Ascending aorta (tissue), 2 donors: ENCODE measurements around the gene UQCRHL. TPM values are rescaled to one million over a fixed set of nuclear protein-coding genes. Genes with fewer than 3 reads are reported as not detected.

ENCODE experiments used
- DNase-seq, 2 donors: peaks; one replicate each; pipeline ENCODE4 v3.0.0-alpha.2; 2019; ENCODE audit warnings: low spot score in 2 of 2
- H3K27ac ChIP-seq, 2 donors: fragments of 200-600 bp; sonication (generic); one replicate each; pipeline ENCODE4 v1.5.1; 2016 to 2017; ENCODE audit warnings: mild to moderate bottlenecking in 1 of 2
- H3K27me3 ChIP-seq: fragments of 200-600 bp; sonication (generic); one replicate; pipeline ENCODE4 v1.5.1; 2017
- H3K36me3 ChIP-seq, 2 donors: fragments of 200-600 bp; sonication (generic); one replicate each; pipeline ENCODE4 v1.5.1; 2016
- H3K4me1 ChIP-seq, 2 donors: fragments of 200-600 bp; sonication (generic); one replicate each; pipeline ENCODE4 v1.5.1; 2016 to 2017; ENCODE audit warnings: mild to moderate bottlenecking in 1 of 2
- H3K4me3 ChIP-seq, 2 donors: fragments of 200-600 bp; sonication (generic); one replicate each; pipeline ENCODE4 v1.5.1; 2016 to 2017; ENCODE audit warnings: mild to moderate bottlenecking in 1 of 2
- H3K9me3 ChIP-seq, 2 donors: fragments of 200-600 bp; sonication (generic); one replicate each; pipeline ENCODE4 v1.5.1; 2016
- intact Hi-C: fragments of 100-400 bp; cut with DNase I; formaldehyde crosslinking; loops from one replicate; pipeline ENCODE4 v1.15.1; 2023
- total RNA-seq: library from RNA; depleted of rRNA; stranded (reverse); fragments of >200 nt; gene quantifications from one replicate; pipeline ENCODE4 v1.1.0, GENCODE V29; 2016
- TF ChIP-seq, protein P1 (sequence below), 3 experiments: fragments of 200-600 bp in 2 of 3; fragments of 450-650 bp in 1 of 3; sonication (generic) in 2 of 3; IDR thresholded peaks; one replicate each; pipeline ENCODE4 v1.5.1; 2016 to 2019; ENCODE audit warnings: antibody characterized with exemption in 3 of 3, mild to moderate bottlenecking in 1 of 3, moderate library complexity in 1 of 3

The UQCRHL gene
- total RNA-seq, 1 donor from 2014 or later = not detected

DNA sequence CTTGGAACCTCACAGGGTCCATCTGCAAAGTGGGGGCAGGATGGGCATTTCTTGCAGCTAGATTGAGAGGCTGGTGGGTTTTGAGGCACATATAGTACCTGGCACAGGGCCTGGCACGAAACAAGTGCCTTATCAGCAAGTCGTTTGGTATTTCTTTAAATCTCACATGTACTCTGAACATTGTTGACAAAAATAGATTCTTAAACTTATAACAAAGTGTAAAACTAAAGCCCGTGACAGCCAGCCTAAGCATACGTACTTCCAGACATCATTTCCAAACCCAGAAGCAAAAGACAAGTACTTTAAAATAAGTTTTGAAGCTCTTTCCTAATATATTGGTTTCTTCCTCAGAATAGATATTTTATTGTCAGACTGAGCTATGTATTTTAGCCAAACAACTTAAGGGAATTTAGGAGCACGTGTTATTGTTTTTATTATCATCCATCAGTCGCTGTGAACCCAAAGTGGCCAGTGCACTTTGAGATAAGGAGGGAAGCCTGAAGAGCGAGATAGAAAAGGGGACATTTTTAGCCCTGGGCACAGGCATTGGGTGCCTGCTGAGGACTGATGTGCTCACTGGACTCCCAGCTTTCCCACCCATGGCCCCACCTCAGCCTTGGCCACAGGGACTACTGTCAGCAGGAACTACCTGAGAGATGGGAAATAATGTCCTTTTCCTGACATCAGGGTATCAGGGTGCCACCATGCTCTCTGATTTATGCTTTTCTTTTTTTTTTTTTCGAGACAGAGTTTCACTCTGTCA, 45.9 kb downstream of the UQCRHL start:
- Histone ChIP-seq H3K36me3 (peaks cover 23 to 39% of the 10 kb centered on the region in 2 donors), H3K9me3 (no peaks in the 10 kb centered on the region), H3K27me3 (no peaks in the 10 kb centered on the region), H3K4me3 (peak overlapping the region; percentile 86 to 89), H3K4me1 (peaks cover 17 to 48% of the 10 kb centered on the region in 2 donors), H3K27ac (peak overlapping the region; percentile 93 to 96)
- no peak for DNase-seq
- TF ChIP-seq, protein P1, sequence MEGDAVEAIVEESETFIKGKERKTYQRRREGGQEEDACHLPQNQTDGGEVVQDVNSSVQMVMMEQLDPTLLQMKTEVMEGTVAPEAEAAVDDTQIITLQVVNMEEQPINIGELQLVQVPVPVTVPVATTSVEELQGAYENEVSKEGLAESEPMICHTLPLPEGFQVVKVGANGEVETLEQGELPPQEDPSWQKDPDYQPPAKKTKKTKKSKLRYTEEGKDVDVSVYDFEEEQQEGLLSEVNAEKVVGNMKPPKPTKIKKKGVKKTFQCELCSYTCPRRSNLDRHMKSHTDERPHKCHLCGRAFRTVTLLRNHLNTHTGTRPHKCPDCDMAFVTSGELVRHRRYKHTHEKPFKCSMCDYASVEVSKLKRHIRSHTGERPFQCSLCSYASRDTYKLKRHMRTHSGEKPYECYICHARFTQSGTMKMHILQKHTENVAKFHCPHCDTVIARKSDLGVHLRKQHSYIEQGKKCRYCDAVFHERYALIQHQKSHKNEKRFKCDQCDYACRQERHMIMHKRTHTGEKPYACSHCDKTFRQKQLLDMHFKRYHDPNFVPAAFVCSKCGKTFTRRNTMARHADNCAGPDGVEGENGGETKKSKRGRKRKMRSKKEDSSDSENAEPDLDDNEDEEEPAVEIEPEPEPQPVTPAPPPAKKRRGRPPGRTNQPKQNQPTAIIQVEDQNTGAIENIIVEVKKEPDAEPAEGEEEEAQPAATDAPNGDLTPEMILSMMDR (IDR thresholded peaks at IDR 0.05) = no peak
- intact Hi-C loops = no loop called here

DNA sequence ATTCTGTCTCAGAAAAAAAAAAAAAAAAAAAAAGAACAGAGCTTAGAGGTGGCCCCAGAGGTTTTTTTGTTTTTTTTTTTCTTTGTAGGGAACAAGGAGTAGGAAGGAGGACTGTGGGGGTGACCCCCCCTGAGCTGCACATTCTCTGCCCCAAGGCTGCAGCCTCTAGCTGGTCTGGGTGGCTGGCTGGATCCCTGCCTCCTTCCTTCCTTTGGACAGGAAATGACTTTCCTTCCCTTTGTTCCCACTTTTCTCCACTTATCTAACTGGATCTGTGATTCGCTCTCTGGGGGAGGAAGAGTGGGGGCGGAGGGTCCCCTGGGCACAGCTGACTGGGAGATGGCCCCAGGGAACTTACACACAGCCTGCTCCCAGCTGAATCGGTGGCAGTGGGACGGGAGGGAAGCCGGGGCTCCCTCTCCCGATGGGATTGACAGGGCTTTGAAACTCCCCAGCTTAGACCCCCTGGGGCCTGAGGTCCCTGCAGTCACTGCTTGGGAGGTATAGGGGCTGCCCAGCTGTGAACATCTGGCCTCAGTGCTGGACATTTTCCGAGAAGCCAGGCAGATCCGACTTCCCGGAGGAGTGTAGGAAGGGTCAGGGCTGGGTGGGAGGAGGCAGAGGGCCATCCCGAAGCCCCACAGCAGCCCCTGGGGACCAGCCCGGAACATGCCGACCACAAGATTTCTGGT, 46.8 kb downstream of the UQCRHL start:
- peak overlapping the region; percentile 86 to 89 for H3K4me3 ChIP-seq
- TF ChIP-seq, protein P1 (IDR thresholded peaks at IDR 0.05) = no peak
- H3K4me1 ChIP-seq = peaks cover 17 to 49% of the 10 kb centered on the region in 2 donors
- no peaks in the 10 kb centered on the region for H3K9me3 ChIP-seq
- DNase-seq = peak in 1 of 2 donors; percentile 83
- intact Hi-C loops = loop anchor here (1.0 kb wide), 1 partner anchor 11 kb away; no protein-coding TSS in a partner anchor
- H3K27ac ChIP-seq = peak overlapping the region; percentile 93 to 96
- H3K36me3 ChIP-seq = peaks cover 14 to 30% of the 10 kb centered on the region in 2 donors
- H3K27me3 ChIP-seq = no peaks in the 10 kb centered on the region

DNA sequence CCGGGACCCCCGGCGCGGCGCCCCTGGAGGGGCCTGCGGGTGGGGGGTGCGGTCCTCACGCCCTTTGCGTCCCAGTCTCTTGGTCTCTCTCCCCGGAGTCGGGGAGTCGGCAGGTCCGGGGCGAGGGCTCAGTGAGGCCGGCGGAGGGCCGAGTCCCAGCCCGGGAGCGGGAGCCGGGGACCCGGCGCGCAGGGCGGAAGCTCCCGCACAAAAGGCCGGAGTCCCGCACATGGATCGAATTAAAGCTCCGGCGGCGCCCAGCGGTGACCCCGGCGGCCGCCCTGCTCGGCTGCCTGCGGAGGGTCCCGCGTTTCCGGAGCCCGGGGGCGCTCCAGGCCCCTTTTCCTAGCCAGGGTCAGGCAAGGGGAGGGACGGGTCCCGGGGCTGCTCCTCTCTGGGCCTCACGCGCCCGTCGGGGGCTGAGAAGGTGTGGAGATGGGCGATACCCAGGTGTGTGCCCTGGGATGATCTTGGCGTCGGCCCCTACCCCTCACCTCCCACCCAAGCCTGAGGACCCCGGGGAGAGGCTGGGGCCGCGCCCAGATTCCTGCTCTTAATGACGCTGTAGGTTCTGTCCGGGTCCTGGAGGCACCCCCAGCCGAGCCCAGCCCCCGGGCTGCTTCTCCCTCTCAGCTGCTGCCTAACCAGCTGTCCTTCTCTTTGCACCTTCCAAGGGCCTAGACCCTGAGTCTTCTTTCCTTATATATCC, 48.3 kb downstream of the UQCRHL start:
- Histone ChIP-seq H3K4me1 (peaks cover 14 to 43% of the 10 kb centered on the region in 2 donors), H3K9me3 (no peaks in the 10 kb centered on the region), H3K27ac (peak overlapping the region; percentile 93 to 96), H3K4me3 (peak overlapping the region; percentile 86 to 89), H3K36me3 (peaks cover under 1 to 15% of the 10 kb centered on the region in 2 donors), H3K27me3 (no peaks in the 10 kb centered on the region)
- TF ChIP-seq, protein P1 (IDR thresholded peaks at IDR 0.05) = no peak
- DNase-seq = no peak
- intact Hi-C loops = no loop called here

DNA sequence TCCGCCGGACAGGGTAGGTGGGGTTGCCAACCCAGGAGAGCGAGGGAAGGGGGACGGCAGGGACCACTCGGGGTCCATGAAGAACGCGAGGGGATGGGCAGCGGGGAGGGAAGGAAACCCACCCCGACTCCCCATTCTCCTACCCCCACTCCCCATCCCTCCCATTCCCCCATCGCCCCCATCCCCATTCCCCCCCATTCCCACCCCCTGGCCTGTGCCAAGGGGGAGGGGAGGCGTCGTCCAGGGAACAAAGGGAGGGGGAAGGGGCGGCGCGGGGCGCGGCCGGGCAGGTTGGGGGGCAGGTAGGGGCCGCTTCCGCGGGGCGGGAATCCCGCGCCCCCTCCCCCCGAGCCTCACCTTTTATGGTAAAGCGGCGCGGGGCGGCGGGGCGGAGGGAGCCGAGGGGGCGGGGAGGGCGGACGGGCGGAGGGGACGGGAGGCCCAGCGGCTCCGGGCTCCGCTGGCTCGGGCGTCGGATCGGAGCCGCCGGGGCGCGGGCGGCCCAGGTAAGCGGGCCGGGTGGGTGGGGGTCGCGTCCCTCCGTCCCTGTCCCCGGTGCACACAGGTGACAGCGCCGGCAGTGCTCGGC, 49.0 kb downstream of the UQCRHL start, which contains the start of gene FBLIM1:
TSS of gene FBLIM1 (plus strand) at position 453 of the 589 bp plus-strand sequence. CDS start 6,189 bp downstream, outside the sequence.
- DNase-seq = no peak
- Histone ChIP-seq H3K4me1 (peaks cover 14 to 36% of the 10 kb centered on the region in 2 donors), H3K36me3 (peaks cover 0 to 14% of the 10 kb centered on the region in 2 donors), H3K27ac (peak within 1 kb of the TSS; percentile 93 to 96), H3K9me3 (no peaks in the 10 kb centered on the region), H3K4me3 (peak within 1 kb of the TSS; percentile 86 to 89), H3K27me3 (no peaks in the 10 kb centered on the region)
- TF ChIP-seq, protein P1 (IDR thresholded peaks at IDR 0.05) = no peak
- intact Hi-C loops = no loop called here
